GM12891 (cell line): Measurements from ENCODE around the gene ADD1.

ENCODE experiments used
- POLR2A ChIP-seq: IDR thresholded peaks from 2 replicates; pipeline ENCODE4 v1.6.1; 2011; ENCODE audit warnings: low read depth, low read length, control low read depth
- POLR2AphosphoS5 ChIP-seq: IDR thresholded peaks from 2 replicates; pipeline ENCODE4 v1.6.1; 2011; ENCODE audit warnings: low read depth, low read length, control low read depth
- TAF1 ChIP-seq: IDR thresholded peaks from 2 replicates; pipeline ENCODE4 v1.6.1; 2011; ENCODE audit warnings: low read depth, low read length, control low read depth

DNA sequence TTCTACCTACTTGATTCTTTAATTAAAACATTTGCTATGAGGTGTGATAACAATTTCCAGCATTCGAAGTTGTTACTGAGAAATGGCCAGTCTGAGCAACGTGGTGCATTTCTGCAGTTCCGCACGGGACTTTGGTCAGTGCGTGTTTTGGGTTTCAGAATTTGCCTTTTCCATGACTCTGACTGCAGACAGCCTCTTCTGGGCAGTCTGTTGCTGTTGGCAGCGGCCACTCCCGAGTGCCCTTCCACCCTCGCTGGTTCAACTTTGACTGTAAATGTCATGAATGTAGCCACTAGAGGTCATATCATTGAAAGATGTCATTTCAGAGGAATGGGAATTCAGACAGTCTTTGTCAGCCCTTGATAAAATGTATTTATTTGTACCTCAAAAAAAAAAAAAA lies 65.9 kb downstream of the ADD1 start:
- TF ChIP-seq POLR2AphosphoS5 = no peak
- TF ChIP-seq TAF1 = no peak
- TF ChIP-seq POLR2A = no peak
